Measurements from ENCODE around the gene BICC1. TPM values are rescaled to one million over a fixed set of nuclear protein-coding genes. Genes with fewer than 3 reads are reported as not detected.
"Not testable (repeated sequence)": the region's sequence is repeated elsewhere in the genome, so short reads cannot be mapped to it uniquely, and the experiment has no call there.

Gene BICC1
- polyA plus RNA-seq, 3 donors, result 68.7 to 110 (median 73.0) TPM

DNA sequence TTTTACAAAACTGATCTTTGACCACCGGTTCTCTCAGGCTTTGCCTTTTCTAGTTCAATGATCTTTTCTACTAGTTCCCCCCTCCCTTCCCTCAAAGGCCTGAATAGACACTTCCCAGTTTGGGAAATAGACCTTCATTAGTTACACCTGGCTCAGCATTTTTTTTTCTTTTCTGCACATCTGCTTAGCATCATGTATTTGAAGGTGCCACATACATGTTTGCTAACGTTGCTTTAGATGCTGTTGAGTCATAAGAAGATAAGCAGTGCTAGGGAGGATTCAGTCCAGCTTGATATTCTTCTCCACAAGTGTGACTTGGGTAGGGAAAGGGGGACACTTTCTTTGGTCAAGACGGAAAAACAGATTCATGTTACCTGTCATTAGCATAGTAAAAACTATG, 78.3 kb downstream of the BICC1 start:
- no peak for DNase-seq

DNA sequence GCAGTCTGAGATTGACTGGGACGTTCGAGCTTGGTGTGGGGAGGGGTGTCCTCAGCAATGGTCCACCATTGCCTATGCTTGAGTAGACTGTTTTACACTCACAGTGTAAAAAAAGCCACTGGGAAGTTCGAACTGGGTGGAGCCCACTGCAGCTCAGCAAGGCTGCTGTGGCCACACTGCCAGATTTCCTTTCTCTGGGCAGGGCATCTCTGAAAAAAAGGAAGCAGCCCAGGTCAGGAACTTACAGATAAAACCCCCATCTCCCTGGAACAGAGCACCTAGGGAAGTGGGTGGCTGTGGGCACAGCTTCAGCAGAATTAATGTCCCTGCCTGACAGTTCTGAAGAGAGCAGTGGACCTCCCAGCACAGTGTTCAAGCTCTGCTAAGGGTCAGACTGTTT, 80.3 kb downstream of the BICC1 start:
- no peak for DNase-seq

DNA sequence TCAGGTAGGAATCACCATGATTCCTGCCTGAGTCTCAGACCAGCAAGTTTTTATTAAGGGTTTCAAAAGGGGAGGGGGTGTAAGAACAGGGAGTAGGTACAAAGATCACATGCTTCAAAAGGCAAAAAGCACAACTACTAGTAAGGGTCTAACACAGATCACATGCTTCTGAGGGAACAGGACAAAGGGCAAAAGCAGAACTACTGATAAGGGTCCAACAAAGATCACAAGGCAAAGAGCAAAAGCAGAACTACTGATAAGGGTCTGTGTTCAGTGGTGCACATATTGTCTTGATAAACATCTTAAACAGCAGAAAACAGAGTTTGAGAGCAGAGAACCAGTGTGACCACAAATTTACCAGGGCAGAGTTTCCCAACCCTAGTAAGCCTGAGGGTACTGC, 84.5 kb downstream of the BICC1 start:
- not testable (repeated sequence) for DNase-seq

DNA sequence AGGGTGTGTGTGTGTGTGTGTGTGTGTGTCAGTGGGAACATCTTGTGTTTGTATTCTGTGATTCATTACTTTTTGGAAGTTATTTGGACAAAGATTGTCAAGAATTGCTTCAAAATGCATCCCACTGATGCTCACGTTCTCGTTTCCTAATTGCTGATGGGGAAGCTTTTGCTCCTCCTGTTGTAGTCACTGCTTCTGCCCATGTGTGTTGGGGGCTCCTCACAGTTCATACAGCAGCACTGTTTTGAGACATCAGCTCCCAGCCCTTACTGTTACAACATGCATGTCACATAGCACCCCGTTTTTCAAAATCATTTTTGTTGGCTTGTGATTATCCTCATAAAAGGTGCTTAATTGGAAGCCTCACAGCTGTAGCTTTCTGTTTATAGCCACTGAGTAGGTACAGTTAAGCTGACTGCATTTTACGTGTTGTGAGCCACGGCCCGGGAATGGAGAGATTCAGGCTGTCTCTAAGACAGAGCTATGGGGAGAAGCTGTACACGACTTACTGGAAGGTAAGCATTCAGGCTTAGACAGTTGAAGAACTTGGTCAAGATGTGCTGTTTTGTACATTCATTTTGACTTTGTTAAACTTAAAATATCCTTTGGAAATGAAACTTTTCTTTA, 87.4 kb downstream of the BICC1 start:
- DNase-seq, result no peak

DNA sequence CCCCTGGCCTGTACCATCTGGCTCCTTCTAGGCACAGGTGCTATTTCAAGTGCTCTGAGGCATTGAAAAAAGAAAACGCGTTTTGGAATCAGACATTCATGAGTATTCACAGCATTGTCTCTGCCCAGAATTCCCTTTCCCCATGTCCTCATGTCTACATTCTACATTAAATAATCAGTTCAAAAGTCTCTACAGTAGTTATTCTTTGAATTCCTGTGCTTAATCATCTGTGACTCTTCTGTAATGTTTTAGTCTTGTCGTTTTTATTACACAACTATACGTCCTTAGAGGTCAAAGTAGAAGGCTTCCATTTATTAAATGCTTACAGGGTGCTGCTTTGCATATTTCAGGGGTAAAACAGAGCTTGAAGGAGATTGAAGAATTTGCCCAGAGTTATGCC, 95.7 kb downstream of the BICC1 start:
- DNase-seq, result peak; percentile 38

DNA sequence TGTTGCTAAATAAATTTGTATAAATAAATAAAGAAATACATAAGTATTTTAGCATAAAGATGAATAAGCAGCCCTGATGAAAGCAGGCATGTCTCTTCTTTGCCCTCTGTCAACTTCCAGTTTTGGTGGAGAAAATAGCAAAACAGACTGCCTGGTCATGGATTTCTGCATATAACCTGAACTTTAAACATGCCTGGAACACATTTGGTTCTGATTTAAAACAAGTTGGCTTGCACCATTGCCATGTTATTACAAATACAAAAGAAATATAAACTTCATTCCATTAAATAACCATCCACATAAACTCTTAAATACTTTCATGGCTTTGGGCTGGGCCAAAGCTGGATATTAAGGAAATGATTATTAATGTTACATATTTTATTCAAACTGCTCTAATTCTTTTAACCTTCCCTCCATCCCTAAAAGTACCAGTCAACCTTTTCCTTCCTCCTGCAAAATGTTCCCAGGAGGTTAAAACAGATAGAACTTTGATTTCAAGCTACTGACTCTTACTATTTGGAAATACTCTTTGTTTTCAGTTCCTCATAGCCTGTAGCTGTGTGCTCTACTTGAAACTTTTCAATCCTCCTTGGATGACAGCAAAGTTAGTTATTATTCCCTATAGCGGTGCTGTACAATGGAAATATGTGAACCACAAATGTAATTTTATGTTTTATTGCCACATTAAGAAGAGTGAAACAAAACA, 96.3 kb downstream of the BICC1 start:
- no peak for DNase-seq

DNA sequence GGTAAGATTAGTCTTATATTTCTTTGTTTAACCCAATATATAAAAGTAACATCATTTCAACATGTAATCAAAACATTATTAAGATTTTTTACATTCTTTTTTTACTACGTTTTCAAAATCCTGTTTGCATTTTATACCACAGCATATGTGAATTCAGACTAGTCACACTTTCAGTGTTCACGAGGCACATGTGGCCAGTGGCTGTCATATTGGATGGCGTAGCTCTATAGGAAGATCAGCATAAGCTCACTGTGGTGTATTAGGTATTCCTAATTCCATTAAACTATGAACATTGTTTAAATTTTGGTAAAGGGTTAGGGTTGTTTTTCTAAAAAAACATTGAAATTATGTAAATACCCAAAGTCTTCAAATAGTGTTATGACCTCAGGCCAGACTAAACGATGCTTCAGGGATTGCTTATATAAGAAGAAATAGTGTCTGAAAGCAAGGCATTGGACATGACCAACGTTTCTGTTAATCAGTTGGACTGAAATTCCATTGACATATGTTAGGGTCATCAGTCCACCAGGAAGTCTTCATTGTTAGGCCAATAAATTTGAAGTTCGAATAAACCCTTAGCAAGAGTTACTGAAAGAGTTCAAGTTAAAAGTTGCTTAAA, 97.0 kb downstream of the BICC1 start:
- DNase-seq, result no peak

DNA sequence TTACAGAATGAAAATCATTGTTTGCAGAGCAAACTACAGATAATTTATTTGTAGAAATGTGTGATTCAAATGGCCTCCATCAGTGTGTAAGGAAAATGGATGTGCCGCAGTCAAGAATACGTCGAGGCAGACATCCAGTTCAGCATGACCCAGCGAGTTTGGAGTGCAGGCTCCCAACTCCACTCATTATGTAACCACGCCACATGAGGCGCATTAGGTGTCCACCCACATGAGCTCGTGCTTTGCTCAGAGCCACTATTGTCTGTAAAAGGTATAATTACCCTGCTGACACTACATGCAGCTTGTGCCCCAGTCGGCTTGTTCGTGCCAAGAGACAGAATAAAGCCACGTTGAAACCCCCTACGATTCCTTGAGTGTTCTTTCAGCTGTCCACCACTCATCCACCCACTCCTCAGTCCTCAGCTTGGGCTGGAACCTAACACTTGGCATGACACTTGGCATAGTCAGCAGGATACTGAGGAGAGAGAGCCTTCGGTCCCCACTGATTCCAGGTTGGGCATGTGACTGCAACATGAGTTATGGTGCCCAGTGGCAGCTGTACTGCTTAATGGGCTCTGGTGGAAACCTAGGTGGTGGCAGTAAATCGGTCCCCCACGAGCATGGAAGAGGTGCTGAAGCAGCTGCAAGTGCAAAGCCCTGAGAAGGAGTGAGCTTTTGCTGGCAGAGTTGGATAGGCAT, 102.7 kb downstream of the BICC1 start:
- DNase-seq, result no peak

DNA sequence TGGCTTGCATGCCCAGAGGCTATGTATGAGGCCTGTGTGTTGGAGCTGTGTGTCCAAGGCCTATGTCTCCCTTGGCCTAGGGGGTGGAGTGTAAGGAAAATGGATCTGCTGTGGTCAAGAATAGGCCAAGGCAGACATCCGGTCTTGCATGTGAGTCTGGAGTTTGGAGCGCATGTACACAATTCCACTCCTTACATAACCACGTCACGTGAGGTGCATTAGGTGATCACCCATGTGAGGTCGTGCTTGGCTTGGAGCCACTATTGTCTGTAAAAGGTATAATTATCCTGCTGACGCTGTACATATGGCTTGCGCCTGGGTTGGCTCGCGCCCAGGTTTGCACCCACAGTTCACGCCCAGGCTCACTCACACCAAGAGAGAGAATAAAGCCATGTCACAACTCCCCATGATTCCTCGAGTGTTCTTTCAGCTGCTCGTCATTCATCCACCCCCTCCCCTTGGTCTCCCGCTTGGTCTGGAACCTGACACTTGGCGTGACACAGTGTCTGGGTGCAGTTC, 105.5 kb downstream of the BICC1 start:
- no peak for DNase-seq

DNA sequence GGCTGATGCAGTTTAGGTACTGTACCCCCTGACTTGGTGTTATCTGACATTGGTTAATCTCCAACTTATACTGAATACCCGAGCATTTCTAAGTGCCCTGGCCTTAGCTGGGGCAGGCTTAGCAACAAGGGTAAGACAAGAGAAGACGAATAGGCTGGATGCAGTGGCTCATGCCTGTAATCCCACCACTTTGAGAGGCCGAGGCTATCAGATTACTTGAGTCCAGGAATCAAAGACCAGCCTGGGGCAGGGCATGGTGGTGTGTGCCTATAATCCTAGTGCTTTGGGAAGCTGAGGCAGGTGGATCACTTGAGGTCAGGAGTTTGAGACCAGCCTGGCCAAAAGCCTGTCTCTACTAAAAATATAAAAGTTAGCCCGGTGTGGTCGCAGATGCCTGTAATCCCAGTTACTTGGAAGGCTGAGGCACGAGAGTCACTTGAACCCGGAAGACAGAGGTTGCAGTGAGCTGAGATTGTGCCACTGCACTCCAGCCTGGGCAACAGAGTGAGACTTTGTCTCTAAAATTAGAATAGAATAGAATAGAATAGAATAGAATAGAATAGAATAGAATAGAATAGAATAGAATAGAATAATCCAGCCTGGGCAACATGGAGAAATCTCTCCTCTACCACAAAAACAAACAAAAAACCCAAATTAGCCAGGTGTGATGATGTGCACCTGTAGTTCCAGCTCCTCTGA, 108.9 kb downstream of the BICC1 start:
- DNase-seq, result no peak

DNA sequence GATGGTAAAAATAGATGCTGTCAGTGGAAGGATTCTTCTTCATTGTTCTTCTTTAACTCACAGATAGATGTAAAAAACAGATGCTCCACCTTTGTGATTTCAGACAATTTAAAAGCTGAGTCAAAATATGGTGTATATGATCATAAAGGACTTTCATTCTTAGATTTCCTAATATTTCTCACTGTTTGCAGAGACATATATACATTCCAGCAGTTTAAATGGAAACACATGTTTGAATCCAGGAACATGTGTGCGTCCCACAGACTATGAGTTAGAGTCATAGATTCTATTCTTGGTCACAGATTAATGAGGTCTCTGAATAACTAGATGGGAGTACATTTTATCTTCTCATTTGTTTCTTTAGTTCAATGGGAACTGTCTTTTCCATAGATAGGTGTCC, 109.6 kb downstream of the BICC1 start:
- no peak for DNase-seq

DNA sequence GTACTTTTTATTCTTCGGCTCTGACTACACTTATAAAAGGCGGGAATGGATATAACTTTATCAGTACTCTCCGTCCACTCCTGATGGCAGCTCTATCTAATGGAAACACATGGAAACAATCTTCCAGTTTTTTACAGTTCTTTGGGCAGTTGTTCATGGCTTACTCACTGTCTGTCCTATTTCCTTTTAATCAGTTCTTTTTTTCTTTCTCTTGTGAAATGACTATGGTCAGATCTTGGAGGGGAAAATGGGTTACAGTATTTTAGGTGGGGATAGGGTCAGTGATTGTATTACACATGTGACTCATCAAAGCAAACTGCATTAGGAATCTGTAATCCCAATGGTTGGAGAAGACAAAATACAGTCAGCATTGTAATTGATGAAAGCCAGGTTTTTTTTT, 112.4 kb downstream of the BICC1 start:
- no peak for DNase-seq

DNA sequence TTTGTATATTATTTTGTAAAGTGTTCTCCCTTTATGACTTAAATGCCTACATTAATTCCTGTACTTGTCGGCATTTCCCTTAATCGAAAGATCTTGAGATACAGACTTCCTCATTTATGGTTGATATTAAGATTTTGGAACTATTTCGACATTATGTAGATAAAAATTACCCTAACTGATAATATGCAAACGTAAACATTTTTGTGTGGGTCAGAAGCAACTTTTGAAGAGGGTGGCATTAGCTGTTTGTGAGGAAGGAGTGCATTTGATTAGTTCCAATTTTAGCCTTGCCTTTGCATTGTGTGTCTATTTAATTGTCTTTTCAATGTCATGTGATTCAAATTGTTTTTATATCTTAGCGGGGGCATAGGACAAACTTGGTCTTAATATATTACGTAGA, 114.7 kb downstream of the BICC1 start:
- DNase-seq, result no peak

DNA sequence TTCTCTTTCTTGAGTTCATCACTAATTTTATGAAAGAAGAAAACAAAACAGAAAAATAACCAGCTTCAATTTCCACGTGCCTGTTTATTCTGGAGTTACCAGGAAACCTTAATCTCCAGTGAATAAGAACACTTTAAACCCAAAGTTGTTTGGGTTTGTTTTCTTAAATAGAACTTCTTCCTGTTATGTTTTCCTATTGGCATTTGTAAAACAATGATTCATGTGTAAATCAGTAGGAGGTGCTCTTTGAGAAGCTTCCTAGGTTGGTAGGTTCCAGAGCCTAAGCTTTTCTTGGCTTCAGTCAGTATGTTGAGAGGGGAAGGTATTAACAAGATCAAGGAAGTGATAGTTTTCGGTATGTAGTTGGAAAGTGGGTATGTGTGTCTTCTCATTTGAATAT, 119.0 kb downstream of the BICC1 start:
- no peak for DNase-seq

DNA sequence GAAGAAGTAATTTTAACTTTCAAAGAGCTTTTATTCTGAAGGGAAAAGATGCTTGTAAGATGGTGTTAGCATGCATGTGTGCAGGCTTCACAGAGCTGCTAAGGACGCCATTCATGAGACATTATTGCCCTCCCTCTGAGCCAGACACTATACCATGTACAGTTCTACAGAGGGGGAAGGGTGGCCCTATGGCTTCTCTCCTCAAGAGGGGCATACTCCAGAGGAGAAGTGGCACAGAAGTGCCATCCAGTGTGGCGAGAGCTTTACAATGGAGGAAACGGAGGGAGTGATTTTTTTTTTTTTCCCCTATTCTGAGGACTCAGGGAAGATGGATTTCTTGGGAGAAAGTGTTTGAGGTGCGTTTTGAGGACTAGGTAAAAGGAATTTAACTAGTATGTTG, 119.5 kb downstream of the BICC1 start:
- no peak for DNase-seq

DNA sequence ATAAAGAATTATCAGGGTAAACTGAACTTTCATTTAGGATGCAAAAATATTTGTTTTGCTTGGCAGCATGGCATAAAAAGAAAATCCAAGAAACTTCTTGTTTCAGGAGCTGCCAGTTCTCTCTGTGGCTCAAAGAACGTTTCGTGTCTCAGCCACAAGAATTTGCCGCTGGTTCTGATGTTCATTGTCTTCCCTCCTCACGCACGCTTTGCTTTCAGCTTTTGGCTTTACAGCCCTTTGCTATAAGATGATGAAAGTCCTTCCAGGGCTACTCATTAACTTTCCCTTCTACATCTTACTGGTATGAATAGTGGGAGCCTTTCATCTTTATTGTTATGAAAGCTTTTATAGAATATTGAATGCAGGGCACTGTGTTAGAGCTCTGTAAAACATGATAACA, 124.7 kb downstream of the BICC1 start:
- no peak for DNase-seq

DNA sequence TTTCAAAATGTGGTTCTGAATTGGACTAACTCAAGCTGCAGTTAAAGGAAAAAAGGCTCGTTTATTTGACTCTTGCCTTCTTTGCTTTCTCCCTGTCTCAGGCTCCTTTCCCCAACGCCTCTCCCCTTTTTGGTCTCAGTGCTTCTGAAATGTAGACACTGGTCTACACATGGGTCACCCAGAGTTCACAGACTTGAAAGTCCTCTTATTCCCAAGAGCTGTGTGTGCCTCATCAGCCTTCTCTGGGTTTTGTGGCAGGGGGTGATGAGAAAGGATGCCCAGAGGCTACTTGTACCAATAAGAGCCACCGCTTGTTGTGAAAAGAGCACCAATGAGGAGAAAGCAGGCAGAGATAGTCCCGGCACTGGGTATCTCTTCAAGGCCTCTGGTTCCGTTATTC, 125.7 kb downstream of the BICC1 start:
- DNase-seq, result no peak

DNA sequence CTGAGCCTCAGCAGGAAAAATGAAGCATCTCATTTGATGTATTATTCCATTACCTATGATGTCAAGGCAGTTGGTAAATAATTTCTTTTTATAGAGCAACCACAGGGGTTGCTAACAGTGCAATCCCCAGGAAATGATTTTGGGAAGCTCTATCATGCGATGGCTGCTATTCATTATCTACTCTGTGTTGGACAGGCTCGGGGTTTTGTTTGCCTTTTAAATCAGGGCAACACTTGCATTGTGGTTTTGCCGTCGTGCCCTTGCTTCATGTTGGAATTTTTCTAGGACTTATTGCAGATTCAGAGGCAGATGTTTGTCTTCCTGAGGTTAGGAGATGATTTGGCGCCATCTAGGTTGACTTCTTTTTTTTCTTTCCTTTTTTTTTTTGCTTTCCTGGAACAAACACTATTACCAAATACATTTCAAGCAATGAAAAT, 128.4 kb downstream of the BICC1 start:
- no peak for DNase-seq

DNA sequence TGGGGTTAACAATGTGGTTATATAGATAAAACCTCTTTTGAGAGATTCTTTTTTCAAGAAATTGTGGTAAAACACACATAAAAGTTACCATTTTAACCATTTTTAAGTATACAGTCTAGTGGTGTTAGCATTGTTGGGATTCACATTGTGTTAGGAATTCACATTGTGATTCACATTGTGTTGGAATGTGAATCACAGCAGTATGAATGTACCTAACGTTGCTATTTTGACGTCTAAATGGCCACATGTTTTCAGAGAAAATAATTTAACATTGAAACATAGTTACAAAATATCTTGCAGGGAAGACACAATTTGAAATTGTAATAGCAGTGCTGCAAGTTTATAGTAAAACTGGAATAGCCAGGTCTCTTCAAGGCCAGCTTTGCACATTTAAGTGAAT, 129.0 kb downstream of the BICC1 start:
- DNase-seq, result no peak

DNA sequence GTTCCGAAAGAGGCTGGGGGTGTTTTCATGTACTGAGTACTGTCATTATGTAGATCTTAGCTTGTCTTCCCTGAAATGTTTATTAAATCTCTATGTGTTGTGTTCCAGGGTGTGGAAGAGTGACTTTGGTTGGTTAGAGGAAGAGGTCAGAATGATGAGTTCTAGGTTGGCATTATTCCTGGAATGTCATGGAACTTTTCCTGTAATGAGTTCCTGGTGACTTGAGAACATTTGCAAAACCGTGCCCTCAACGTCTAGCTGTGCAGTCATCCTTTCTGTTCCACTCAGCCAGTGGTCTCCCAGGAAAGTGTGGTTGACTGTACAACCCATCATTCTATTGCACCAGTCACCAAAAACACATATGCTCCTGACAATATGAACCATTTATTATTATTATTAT, 129.6 kb downstream of the BICC1 start:
- DNase-seq, result no peak

DNA sequence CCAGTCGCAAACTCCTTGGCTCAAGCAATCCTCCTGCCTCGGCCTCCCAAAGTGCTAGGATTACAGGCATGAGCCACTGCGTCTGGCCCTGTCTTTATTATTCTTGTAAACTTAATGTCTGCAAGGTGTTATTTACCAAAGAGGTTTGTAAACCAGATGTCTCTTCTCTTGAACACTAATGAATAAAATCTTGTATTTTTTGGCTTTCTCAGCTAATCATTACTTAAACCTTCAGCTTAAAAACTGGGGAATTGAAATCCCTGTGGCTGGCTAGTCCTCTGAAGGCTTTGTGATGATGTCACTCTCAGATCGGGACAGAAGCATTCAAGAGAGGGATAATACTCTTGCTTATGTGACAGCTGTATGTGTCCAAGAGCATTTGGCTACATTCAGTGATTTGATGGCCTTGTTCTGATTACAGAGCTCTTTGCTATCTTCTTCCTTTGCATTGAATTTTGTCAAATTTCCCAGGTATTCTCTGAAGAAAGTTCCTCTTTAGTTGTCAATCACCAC, 130.3 kb downstream of the BICC1 start:
- DNase-seq, result no peak

DNA sequence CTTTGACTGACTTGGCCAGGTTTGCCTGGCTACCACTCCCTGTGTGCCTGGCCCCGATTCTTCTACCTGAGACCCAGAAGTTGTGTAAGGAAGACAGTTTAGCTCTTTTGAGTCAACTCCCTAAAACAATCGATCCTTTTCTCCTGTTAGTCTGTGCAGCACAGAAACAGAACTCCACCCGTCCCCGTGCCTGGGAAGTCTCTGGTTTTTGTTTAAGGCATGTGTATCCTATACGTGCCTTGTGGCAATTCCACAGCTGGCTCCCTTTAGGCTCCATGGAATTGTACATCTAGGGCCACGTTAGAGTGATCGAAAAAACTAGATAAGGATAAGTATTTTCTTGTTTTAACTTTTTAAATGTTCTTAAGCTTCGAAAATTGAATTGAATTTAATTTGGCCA, 131.6 kb downstream of the BICC1 start:
- no peak for DNase-seq
